ENCODE measurements around the gene RRAGC. TPM values are rescaled to one million over a fixed set of nuclear protein-coding genes. Genes with fewer than 3 reads are reported as not detected.
A peak's percentile ranks its signal among the peaks of the same experiment; 100 is the strongest.

Gene RRAGC, protein sequence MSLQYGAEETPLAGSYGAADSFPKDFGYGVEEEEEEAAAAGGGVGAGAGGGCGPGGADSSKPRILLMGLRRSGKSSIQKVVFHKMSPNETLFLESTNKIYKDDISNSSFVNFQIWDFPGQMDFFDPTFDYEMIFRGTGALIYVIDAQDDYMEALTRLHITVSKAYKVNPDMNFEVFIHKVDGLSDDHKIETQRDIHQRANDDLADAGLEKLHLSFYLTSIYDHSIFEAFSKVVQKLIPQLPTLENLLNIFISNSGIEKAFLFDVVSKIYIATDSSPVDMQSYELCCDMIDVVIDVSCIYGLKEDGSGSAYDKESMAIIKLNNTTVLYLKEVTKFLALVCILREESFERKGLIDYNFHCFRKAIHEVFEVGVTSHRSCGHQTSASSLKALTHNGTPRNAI
- 10 to 100 TPM; 11.4 to 30.2 (median 24.2) TPM for total RNA-seq
- polyA plus RNA-seq, result 10 to 100 TPM; 19.4 to 37.5 TPM
- long read RNA-seq, donor 1, partial matches to known transcripts, result 4 of 4 reads
- long read RNA-seq, donor 1, other reads (novel, unspliced or antisense), result 0 of 4 reads
- long read RNA-seq, donor 2, transcript RRAGC-201 (7 exons, 2,732 nt), result major isoform, 22 of 22 reads
- long read RNA-seq, donor 2, partial matches to known transcripts, result 0 of 22 reads
- long read RNA-seq, donor 2, other reads (novel, unspliced or antisense), result 0 of 22 reads
- long read RNA-seq, donor 3, transcript RRAGC-201 (7 exons, 2,732 nt), result major isoform, 59 of 64 reads
- long read RNA-seq, donor 3, partial matches to known transcripts, result 1 of 64 reads
- long read RNA-seq, donor 3, other reads (novel, unspliced or antisense), result 4 of 64 reads

DNA sequence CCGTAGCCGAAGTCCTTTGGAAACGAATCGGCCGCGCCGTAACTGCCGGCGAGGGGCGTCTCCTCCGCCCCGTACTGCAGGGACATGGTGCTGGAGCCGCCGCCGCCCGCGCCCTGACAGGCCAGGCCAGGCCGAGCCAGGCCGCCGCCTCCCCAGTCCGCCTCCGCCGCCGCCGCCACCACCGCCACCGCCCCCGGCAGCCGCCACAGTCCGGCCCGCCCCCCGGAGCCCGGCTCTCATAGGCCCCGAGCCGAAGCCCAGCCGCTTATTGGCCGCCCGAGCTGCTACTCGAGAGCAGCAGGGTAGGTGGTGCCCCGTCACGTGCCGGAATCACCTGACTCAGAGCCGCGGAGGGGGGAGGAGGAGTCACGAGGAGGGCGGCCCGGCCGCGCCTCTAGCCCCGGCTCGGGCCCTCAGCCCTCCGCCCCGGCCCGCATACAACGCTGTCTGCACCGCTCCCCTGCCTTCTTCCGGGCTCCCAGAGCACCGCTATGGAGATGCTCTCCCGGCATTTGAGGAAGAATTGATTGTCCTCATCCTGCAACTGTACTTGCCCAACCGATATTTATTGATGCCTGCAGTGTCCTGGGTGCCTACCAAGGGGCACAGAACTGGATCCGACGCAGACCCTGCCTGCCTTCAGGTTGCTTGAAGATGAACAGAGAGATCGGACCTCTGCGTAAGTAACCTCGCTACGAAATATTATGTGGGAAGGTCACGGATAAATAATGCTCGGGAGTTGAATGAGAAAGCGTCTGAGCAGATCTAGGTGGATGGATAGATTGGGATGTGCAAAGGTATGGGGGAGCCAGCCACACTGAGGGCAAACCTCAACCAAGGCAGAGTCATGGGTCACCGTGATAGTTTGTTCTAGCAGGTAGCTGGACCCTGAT is at the start of gene RRAGC:
RRAGC (minus strand) TSS at position 212 of the 893 bp plus-strand sequence; CDS start at position 86, 126 bp downstream.
- TF ChIP-seq POLR2A (IDR thresholded peaks at IDR 0.05) (peak; percentile 12), EP300 (IDR thresholded peaks at IDR 0.05) (peak; percentile 46)
- TF ChIP-seq, protein P1, sequence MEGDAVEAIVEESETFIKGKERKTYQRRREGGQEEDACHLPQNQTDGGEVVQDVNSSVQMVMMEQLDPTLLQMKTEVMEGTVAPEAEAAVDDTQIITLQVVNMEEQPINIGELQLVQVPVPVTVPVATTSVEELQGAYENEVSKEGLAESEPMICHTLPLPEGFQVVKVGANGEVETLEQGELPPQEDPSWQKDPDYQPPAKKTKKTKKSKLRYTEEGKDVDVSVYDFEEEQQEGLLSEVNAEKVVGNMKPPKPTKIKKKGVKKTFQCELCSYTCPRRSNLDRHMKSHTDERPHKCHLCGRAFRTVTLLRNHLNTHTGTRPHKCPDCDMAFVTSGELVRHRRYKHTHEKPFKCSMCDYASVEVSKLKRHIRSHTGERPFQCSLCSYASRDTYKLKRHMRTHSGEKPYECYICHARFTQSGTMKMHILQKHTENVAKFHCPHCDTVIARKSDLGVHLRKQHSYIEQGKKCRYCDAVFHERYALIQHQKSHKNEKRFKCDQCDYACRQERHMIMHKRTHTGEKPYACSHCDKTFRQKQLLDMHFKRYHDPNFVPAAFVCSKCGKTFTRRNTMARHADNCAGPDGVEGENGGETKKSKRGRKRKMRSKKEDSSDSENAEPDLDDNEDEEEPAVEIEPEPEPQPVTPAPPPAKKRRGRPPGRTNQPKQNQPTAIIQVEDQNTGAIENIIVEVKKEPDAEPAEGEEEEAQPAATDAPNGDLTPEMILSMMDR (IDR thresholded peaks at IDR 0.05), result no peak
- intact Hi-C loops (cut with DNase I), result no loop called here
- H3K36me3 ChIP-seq, result no peaks in the 10 kb centered on the region
- peak; percentile 99 to 100 (median 100) for DNase-seq
- no peaks in the 10 kb centered on the region for H3K27me3 ChIP-seq
- peaks cover 11% of the 10 kb centered on the region for H3K4me1 ChIP-seq (ENCODE audit: insufficient read depth)
- H3K4me3 ChIP-seq, result peak within 1 kb of the TSS; percentile 87
- H3K27ac ChIP-seq, result peak within 1 kb of the TSS; percentile 25 to 30
- WGBS, 3 donors, result 0 to 1% (median 0%) methylated on average over 43 to 70 of the region's 70 CpGs
- H3K9me3 ChIP-seq, result no peaks in the 10 kb centered on the region

DNA sequence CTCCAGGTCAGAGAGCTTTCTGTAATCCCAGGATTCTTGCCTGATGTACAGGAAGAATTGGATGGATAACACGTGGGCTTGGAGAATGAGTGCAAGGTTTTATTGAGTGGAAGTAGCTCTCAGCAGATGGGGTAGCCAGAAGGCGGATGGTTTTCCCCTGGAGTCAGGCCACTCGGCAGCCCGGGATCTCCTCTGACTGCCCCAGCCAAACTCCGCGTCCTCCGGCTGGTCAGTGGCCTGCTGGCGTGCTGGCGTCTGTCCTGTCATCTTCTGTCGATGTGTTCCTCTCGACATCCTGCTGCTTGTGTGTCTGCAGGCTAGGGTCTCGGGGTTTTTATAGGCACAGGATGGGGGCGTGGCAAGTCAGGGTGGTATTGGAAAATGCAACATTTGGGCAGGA is 49.2 kb upstream of the RRAGC start:
- Histone ChIP-seq H3K4me1 (ENCODE audit: insufficient read depth) (no peaks in the 10 kb centered on the region), H3K4me3 (no peak overlapping the region), H3K27ac (no peak overlapping the region), H3K27me3 (no peaks in the 10 kb centered on the region), H3K9me3 (no peaks in the 10 kb centered on the region), H3K36me3 (no peaks in the 10 kb centered on the region)
- 87 to 89% (median 88%) methylated on average over 13 of the region's 13 CpGs for WGBS, 3 donors
- intact Hi-C loops (cut with DNase I), result no loop called here
- no peak for DNase-seq
- TF ChIP-seq POLR2A (IDR thresholded peaks at IDR 0.05) (no peak), EP300 (IDR thresholded peaks at IDR 0.05) (no peak)
- TF ChIP-seq, protein P1 (IDR thresholded peaks at IDR 0.05), result no peak

DNA sequence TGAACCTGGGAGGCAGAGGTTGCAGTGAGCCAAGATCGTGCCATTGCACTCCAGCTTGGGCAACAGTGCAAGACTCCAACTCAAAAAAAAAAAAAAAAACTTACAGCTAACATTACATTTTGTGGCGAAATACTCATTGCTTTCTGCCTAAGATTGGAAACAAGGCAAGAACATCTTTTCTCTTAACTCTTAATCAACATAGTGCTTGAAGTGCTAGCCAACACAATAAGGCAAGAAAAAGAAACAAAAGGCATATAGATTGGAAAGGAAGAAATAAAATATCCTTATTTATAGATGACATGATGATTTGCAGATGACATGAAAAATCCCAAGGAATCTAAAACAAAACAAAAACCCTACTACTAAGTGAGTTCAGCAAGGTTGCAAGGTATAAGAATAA is 46.4 kb upstream of the RRAGC start:
- 95 to 100% (median 96%) methylated on average over 2 of the region's 2 CpGs for WGBS, 3 donors
- H3K27me3 ChIP-seq, result no peaks in the 10 kb centered on the region
- no peak overlapping the region for H3K4me3 ChIP-seq
- H3K27ac ChIP-seq, result no peak overlapping the region
- DNase-seq, result no peak
- intact Hi-C loops (cut with DNase I), result no loop called here
- H3K4me1 ChIP-seq (ENCODE audit: insufficient read depth), result no peaks in the 10 kb centered on the region
- no peaks in the 10 kb centered on the region for H3K9me3 ChIP-seq
- H3K36me3 ChIP-seq, result no peaks in the 10 kb centered on the region
- TF ChIP-seq, protein P1 (IDR thresholded peaks at IDR 0.05), result no peak
- TF ChIP-seq POLR2A (IDR thresholded peaks at IDR 0.05) (no peak), EP300 (IDR thresholded peaks at IDR 0.05) (no peak)

DNA sequence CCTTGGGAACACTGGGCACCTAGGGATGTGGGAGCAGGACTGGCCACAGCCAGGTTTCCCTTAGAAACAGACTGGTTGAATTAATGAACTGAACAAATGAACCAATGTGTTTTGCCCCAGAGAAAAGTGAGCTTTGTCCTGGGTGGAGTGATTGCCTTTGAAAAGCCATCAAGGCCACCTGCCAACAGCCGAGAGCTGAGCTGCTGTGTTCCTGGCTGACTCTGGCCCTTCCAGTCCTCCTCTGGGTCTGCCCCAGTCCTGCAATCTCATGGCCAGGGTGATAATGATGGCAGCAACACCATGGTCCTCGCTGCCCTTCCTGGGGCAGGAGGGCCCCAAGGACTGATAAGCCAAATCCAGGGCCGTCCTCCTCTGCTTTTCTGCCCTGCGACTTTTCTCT is 40.0 kb upstream of the RRAGC start:
- 71 to 81% (median 80%) methylated on average over 4 of the region's 4 CpGs for WGBS, 3 donors
- no peak for DNase-seq
- no peak for TF ChIP-seq EP300 (IDR thresholded peaks at IDR 0.05)
- no peak for TF ChIP-seq POLR2A (IDR thresholded peaks at IDR 0.05)
- TF ChIP-seq, protein P1 (IDR thresholded peaks at IDR 0.05), result no peak
- no peak overlapping the region for H3K27ac ChIP-seq
- intact Hi-C loops (cut with DNase I), result no loop called here
- no peaks in the 10 kb centered on the region for H3K9me3 ChIP-seq
- no peaks in the 10 kb centered on the region for H3K4me1 ChIP-seq (ENCODE audit: insufficient read depth)
- no peaks in the 10 kb centered on the region for H3K27me3 ChIP-seq
- no peak overlapping the region for H3K4me3 ChIP-seq
- H3K36me3 ChIP-seq, result no peaks in the 10 kb centered on the region
